ENCODE data around the gene RHOT2.

RHOT2 gene

DNA sequence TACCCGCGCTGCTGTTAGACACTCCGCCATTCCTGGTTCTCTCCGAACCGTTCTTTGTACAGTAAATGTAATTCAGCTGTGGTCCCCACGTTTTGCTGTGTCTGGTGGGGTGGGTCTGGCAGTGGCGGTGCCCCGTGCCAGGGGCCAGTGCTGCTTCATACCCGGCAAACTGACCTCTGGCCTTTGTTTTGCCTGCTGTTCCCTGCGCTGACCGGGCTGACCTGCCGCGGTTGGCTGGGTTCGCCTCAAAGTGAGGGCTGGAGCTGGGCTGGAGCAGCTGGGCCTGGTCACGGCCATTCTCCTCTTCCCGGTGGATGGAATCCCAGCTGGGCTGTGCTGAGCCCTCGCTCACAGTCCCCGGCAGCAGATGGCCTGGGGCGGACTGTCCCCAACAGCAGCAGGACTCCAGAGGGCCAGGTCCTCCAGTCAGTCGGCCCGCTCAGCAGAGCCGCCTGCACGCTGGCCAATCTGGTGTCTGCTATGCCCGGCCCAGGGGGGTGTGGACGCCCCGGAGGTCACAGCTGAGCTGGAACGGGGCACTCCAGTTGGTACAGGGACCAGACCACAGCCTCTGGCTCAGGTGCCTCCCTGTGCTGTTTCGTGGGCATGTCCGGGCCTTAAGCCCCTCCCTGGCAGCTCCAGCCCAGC, 38.6 kb upstream of the RHOT2 start:
- TF ChIP-seq ZFX (IDR thresholded peaks at IDR 0.05; ENCODE audit: borderline replicate concordance), result no peak
- TF ChIP-seq, protein P1, sequence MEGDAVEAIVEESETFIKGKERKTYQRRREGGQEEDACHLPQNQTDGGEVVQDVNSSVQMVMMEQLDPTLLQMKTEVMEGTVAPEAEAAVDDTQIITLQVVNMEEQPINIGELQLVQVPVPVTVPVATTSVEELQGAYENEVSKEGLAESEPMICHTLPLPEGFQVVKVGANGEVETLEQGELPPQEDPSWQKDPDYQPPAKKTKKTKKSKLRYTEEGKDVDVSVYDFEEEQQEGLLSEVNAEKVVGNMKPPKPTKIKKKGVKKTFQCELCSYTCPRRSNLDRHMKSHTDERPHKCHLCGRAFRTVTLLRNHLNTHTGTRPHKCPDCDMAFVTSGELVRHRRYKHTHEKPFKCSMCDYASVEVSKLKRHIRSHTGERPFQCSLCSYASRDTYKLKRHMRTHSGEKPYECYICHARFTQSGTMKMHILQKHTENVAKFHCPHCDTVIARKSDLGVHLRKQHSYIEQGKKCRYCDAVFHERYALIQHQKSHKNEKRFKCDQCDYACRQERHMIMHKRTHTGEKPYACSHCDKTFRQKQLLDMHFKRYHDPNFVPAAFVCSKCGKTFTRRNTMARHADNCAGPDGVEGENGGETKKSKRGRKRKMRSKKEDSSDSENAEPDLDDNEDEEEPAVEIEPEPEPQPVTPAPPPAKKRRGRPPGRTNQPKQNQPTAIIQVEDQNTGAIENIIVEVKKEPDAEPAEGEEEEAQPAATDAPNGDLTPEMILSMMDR (IDR thresholded peaks at IDR 0.05), result no peak
- peak overlapping the region; percentile 20; the same call in 1 of the 2 replicates for H3K27ac ChIP-seq

DNA sequence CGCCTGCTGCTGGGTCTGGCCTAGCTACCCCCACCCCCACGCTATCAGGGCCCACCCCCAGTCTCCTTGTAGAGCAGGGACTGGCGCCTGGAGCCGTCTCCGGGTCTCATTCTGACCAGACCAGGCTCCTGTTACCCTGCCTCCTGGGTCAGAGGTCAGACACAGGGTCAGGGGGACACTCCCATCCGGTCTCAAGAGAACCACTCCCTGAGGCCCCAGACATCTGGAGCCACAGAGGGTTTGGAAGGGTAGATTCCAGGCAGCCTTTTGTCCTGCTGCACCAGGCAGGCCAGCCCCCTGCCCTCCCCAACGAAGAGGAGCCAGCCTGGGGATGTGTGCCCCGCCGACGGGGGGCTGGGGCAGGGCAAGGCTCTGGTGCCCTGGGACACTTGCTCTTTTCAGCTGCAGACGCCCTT, 38.1 kb upstream of the RHOT2 start:
- H3K27ac ChIP-seq, result peak overlapping the region; percentile 22; the same call in 1 of the 2 replicates
- TF ChIP-seq, protein P1 (IDR thresholded peaks at IDR 0.05), result no peak
- no peak for TF ChIP-seq ZFX (IDR thresholded peaks at IDR 0.05; ENCODE audit: borderline replicate concordance)

- TF ChIP-seq, protein P1 (IDR thresholded peaks at IDR 0.05), result no peak
- no peak for TF ChIP-seq ZFX (IDR thresholded peaks at IDR 0.05; ENCODE audit: borderline replicate concordance)
- H3K27ac ChIP-seq, result peak overlapping the region; percentile 22; the same call in 1 of the 2 replicates
Measured at GRCh38 chr16:630249-630814, 37.6 kb upstream of the RHOT2 start.

- peak within 1 kb of the TSS; percentile 22; the same call in 1 of the 2 replicates for H3K27ac ChIP-seq
Measured at GRCh38 chr16:630815-631405, 37.0 kb upstream of the RHOT2 start, which contains the start of gene WFIKKN1. Gene WFIKKN1 (plus strand): TSS chr16:630985. CDS start chr16:631254, 269 bp downstream.

GRCh38 chr16:631808-632358, 36.0 kb upstream of the RHOT2 start:
- no peak overlapping the region for H3K27ac ChIP-seq
- TF ChIP-seq, protein P1 (IDR thresholded peaks at IDR 0.05), result no peak
- TF ChIP-seq ZFX (IDR thresholded peaks at IDR 0.05; ENCODE audit: borderline replicate concordance), result no peak

More at GRCh38 chr16:630815-631405, 37.0 kb upstream of the RHOT2 start, which contains the start of gene WFIKKN1:
- TF ChIP-seq ZFX (IDR thresholded peaks at IDR 0.05; ENCODE audit: borderline replicate concordance), result no peak
- TF ChIP-seq, protein P1 (IDR thresholded peaks at IDR 0.05), result no peak

GRCh38 chr16:632486-633335, 35.2 kb upstream of the RHOT2 start:
- no peak overlapping the region for H3K27ac ChIP-seq
- TF ChIP-seq, protein P1 (IDR thresholded peaks at IDR 0.05), result no peak
- no peak for TF ChIP-seq ZFX (IDR thresholded peaks at IDR 0.05; ENCODE audit: borderline replicate concordance)

All from 22Rv1 (cell line).